Activated CD8-positive, alpha-beta memory T cell treated with anti-CD3 and anti-CD28 coated beads, Interleukin-2, amount 50 U/mL, for 1 hour (primary cell): ENCODE data around the gene BACE2.
"Not testable (repeated sequence)": the region's sequence is repeated elsewhere in the genome, so short reads cannot be mapped to it uniquely, and the experiment has no call there.

Source experiments
- DNase-seq: peaks from one replicate; pipeline ENCODE4 v3.0.0-alpha.2; 2020; ENCODE audit errors: extremely low read depth

The BACE2 gene

DNA sequence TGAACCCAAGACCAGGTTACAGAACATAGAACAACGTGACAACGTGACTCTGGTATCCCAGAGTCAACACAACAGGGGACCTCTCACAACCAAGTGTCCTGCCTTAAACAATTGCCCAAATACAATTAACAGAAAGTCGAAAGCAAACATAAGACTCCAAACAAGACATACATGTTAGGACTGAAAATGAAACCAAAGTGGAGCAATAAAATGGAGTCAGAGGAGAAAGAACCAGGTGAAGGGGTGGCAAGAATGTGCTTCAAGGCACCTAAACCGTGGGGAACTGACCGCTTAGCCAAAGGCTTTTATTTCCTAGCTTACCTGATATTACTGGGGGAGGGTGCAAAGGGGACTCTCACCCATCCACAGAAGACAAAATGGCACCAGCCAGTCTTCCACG lies 17.8 kb downstream of the BACE2 start:
- no peak for DNase-seq

DNA sequence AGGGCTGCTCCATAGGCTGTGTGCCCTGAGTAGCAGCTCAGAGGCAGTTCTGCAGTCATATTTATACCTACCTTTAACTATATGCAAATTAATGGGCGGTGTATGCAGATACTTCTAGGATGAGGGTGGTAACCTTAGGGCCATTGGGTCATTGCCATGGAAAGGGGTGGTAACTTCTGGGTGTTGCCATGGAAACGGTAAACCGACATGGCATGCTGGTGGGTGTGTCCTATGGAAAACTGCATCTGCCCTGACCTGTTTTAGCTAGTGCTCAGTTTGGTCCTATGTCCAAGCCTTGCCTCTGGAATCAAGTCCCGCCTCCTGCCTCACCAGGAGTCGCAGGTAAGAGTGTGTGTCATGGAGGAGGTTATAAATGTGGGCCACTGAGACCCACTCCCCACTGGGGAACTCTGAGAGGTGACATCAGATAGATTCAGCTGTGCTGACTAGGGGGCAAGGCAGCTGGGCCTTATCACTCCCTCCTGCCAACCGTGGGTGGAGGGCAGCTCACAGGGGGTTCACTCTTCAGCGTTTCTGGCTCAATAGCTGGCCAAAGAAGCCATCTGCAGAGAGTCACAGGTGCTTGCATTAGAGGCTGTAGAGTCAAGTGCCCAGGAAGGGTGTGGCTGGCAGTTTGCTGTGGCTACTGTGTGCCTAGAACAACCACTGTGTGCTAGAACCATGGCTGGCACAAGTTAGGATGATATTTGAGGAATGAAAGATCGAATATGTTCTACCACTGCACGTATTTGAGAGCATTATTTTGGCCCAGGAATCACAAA lies 19.0 kb downstream of the BACE2 start:
- DNase-seq: no peak

DNA sequence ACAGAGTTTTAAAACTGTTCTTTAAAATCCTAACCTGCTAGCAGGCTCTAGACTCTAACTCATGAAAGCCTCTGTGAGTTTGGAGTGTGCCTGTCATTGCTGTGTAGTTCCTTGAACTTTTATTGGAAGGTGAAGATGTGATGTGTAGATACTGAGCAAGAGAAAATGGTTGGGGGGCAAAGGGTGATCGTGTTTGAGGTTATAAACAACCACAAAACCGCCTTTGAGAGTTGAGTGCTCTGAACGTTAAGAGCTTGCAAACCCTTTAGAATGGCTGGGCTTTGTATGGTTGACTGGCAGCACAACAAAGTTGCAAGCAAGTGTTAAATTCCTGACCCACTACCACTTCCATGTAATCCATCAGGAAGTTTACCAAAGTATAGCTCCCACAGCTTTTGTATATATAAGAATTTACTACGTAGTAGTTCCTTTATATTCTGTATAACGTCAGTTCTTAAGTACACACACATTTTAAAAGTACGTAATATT lies 19.6 kb downstream of the BACE2 start:
- no peak for DNase-seq

DNA sequence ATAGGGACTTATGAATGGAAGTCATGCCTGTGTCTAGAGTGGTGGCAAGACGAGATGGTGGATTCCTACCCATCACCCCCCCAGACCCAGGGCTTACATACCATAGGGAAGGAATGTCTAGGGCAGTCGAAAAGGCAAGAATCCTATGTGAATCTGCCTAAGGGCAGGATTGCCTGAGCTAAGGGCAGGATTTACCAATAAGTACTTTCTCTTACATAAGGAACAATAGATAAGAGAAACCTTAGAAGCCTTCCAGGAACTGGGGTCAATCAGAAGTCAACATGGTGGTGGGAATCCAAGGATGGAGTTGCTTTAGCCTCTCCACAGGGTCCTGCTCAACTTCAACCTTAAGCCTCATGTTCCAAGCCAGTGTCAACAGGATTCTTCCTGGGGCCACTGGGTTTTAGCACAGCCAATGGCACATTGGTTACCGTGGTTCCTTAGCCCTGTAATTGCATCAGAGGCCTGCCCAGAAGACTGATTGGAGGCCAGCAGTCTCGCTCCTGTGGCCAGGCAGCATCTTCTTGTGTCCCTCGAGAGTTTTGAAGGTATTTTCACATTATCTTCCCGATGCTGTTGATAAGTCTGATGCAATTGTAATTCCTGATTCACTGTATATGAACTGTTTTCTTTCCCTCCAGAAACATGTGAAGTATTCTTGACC lies 20.7 kb downstream of the BACE2 start:
- no peak for DNase-seq

DNA sequence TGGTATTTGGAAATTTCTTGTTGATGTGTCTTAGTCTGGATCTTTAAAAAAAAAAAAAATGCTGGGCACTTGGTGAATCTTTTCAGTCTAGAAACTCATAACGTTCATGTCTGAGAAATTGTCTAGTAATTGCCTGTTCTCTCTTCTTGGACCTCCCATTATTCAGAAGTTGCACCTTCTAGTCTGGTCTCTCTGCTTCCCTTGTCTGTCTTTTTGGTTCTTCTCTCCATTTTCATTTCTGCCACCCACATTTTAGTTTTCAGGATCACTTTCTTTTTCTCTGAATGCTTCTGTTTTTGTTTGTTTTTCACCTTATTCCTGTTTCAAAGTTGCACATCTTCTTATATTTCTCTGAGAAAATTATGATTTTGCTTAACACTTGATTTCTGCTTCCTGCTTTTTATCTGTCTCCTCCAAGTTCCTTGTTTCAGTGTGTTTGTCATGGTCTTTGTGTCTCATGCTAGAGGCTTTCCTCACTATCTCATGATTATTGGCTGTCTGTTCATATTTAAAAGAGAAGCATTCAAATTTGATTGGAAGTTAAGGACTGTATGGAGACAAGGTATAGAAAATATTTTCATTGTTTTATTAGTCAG lies 21.3 kb downstream of the BACE2 start:
- no peak for DNase-seq

DNA sequence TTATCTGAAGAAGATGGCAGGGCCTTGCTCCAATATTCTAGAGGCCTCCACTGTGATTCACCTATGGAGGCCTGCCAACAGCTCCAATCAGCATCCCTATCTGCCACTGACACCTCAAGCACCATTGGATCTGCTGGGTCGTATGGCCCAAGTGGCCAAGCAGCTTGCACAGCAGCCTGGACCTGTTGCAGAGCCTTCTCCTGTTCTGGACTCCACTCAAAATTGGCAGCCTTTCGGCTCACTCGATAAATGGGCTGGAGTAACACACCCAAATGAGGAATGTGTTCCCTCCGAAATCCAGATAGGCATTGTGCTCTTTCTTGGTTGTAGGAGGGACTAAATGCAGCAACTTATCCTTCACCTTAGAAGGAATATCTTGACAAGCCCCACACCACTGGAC lies 24.6 kb downstream of the BACE2 start:
- DNase-seq: not testable (repeated sequence)

DNA sequence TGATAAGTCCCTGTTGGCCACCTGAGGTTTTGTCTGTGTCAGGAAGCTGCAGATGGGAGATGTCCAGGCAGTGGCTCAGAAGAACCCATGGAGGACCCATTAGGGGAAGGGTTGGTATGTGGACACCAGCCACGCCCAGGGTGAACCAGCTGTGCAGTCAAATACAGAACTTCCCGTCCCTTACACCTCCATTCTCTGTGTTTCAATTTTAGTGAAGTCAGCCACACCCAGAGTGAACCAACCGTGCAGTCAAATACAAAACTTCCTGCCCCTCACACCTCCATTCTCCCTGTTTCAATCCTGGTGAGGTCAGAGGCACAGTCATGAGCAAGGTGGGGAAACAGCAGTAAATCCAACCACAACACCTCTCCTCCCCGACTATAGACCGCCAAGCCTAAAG lies 27.4 kb downstream of the BACE2 start:
- no peak for DNase-seq

DNA sequence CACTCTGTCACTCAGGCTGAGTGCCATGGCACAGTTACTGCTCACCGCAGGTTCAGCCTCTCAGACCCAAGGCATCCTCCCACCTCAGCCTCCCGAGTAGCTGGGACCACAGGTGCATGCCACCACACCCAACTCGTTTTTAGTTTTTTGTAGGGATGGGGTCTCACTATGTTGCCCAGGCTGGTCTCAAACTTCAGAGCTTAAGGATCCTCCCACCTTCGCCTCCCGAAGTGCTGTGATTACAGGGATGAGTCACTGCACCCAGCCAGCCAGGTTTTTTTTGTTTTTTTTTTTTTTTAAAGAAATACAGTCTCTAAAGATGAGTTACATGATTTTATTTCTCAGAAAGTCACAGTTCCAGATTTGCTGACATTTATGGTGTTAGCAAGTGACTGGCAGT lies 29.0 kb downstream of the BACE2 start:
- no peak for DNase-seq

DNA sequence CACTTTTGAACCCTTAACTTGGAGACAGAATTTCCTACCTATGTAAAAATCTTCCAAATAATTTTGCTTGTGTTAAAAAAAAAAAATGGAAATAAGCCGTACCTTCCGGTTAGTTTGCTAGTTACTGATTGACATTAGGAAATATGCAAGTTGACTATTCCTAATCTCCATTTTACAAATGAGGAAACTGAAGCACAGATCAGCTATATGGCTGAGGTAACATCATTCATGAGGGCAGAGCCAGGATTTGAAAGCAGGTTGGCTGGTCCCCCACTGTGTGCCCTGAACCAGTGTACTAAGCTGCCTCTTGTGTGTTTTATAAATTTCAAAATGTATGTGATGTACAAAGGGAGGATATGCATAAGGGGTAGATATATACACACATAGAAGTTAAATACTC lies 29.6 kb downstream of the BACE2 start:
- DNase-seq: no peak

DNA sequence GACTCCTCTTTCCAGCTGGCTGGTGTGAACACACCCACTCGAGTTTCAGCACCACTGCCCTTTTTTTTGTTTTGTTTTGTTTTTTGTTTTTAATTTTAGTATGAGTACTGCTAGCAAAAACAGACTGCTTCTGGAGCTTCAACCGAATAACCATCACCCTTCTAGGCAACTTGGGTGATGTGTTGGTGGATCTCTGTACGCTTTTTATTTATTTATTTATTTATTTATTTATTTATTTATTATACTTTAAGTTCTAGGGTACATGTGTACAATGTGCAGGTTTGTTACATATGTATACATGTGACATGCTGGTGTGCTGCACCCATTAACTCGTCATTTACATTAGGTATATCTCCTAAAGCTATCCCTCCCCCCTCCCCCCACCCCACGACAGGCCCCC lies 30.7 kb downstream of the BACE2 start:
- DNase-seq: not testable (repeated sequence)

DNA sequence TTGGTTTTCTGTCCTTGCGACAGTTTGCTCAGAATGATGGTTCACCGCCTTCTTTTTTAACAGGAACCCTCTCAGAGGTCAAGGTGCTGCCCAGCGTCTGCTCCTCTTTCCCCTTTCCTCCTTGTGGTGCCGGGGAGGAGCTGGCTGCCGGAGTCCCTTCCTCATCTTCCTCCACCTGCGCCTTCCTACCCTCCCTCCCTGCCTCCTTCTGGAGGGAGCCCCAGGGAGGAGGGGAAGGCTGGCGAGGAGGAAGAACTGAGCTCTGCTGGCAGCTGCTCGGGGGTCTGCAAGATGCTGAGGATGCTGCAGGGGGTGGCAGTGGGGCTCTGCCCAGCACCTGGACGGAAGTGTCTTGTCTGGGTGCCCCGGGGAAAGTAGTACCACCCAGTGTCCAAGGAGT lies 31.2 kb downstream of the BACE2 start:
- no peak for DNase-seq

DNA sequence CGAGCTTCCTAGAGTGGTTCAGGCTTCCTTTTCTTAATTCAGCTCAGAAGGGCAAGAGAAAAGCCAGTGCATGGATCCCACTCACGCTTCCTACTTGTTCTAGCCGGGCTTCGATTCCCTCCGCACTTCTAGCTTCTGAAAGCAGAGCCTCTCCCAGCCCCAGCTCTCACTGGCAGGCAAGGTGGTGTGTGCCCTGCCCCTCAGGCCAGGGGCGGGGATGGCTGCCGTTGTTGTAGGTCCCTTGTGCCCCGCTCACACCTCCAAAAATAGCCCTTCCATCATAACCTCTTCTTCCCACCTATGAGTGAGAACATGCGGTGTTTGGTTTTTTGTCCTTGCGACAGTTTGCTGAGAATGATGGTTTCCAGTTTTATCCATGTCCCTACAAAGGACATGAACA lies 31.6 kb downstream of the BACE2 start:
- DNase-seq: no peak

DNA sequence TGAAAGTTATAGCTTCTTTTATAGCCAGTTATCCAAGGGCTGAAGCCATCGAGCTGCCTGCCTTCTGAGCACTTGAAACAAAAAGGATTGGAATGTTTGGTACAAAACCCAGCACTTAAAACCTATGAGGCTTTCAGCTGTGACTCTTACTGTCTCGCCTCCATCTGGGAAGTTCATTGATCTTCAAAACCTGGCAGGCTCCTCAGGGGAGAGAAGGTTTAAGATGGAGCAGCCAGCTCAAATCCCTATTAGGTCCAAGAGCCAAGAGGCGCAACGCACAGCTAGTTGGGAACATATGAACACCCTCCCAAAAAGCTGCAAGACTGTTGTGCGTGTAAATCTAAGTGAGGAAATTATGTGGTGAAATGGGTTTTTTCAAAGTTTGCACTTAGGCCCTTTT lies 33.4 kb downstream of the BACE2 start:
- no peak for DNase-seq

DNA sequence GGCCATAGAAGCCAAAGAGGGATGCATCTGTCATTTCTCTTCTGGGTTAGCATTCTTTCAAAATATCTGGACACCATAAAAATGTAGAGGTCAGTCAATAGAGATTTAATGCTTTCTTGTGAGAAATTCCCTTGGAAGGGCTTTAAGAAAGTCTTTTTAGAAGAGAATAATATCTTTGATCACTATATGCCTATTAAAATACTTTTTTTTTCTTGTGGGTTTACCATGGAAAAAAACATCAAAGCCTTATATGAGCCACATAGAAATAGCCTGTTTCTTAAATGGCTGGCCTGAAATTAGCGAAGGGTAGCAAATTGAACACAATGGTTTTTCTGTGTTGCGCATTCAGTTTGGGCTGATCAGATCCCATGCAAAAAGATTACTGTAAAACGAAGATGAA lies 36.8 kb downstream of the BACE2 start:
- no peak for DNase-seq

DNA sequence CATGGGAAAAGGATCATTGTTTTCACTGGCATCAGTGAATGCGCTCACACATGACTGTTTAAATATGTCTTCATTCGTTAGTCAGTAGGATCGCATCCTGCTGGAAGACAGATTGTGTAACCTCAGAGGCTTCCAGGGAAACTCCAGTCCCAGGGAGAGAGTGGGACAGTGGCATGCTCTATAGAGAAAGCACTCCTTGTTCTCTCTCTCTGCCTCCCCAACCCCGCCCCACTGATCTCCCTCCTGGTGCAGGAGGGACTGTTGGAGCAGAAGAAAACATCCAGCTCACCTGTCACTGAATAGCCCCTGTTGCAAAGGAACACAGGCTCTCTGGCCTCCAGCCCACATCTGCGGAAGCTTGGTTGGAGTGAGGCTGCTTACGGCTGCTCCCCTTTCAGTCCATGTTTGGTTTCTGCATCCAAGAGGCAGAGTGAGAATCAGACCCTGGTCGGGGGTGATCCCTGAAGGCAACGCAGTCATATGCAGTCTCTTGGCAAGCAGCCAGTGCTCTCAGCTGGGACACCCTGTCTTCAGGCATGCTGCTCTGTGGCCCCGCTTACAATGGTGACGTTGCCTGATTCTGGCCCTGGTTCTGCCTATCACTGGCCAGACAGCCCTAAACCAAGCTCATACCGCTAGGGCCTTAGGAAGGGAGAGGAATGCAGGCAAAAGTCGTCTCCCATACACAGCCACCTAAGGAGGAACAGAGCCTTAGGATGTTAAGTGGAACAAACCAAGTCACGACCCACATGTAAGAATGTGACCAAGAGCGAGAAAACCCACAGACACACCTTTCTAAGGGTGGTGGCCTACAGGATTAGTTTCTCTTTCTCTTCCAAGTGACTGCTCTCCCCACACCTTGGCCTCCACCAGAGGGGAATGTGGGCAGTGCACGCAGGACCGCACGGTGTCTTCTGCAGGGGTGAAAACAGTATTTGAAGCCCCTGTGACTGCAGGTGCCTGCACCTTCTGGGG lies 39.7 kb downstream of the BACE2 start:
- DNase-seq: no peak

DNA sequence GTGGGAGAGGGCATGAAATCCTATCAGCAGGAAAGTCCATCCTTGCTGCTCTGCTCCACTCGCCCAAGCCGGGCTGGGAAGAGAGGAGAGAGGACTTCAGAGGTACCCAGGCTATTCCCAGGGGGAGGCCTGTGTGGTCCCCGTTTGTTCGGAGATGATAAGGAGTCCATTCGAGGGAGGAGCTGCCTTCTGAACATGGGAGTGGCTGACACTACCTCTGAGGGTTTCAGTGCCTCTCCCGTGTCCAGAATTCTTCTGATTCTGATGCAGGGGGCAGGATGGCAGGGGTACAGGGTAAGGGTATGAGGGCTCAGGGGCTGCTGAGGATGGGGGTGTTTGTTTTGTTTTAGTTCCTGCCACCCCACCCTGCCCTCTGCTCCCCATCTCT lies 40.4 kb downstream of the BACE2 start:
- DNase-seq: no peak

DNA sequence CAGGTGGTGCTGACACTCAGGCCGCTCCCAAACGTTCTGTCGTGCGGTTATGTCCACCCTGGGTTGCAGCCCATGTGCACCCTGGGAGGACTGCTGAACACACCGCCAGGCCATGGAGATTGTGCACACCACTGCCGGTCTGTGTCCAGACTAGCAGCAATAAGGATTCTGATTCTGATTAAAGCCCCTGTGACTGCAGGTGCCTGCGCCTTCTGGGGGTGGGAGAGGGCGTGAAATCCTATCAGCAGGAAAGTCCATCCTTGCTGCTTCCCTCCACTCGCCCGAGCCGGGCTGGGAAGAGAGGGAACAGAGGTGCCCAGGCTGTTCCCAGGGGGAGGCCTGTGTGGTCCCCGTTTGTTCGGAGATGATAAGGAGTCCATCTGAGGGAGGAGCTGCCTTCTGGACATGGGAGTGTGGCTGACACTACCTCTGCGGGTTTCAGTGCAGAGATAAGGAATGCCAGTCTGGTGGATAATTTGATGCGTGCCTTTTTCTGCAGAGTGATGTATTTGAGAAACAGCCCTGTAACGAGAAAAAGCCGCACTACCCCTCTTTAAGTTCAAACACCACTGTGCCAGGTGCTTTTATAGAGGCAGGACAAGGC lies 41.2 kb downstream of the BACE2 start:
- DNase-seq: no peak

DNA sequence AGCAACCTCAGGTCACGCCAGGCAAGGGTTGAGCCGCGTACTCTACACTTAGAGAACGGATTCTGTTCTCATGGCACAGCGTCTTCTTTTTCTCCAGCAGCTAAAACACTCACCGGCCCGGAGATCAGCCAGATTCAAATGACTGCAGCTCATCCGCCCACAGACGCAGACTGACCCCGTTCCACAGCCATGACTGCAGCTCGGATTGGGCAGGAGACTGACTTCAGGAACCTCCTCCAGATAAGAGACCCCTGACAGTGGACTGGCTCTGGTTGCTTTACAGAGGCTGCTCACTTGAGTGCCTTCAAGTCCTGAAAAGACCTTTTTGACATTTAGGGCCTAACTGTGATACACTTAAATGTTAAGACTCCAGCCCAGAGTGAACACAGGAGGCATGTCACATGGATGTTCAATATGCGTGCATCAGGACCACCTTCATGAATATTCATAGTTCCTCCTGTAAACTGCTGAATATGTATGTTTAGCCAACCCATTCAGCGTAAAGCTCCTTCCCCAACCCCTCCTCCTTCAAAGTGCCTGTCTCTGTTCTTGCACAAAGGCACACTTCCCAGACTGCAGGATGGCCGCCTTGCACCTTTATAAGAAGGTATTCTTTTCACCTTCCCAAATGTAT lies 42.6 kb downstream of the BACE2 start:
- DNase-seq: no peak

DNA sequence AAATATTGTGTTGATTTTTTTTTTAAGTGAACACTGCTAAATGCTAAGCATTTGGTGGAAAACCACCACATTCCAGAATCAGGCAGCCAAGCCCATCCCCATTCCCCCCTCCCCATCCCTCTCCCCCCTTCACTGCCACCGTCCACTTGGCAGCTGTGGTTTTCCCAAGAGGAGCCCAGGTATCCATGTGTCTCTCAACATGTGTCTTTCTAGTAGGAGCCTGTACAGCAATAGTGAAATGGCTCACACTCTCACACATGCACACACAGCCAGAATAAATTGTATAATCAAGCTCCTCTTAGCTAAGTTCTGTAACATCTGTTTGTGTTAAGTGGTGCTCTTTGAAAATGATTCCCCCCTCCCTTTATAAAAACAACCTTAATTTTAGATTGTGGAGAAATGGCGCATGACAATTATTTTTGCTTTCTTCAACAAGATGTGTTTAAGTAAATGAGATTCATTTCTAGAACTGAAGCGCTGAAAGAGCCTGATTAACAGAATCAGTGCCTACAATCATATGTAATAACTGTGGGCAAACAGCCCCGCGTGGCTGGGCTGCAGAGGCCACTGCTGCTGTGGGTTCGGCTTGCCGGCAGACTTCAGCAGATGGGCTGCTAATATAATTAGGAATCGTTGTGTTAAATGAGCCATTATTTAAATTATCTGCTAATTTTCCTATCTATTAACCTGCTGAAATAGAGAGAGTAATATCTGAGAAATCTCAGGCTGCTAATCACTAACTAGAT lies 43.3 kb downstream of the BACE2 start:
- no peak for DNase-seq

DNA sequence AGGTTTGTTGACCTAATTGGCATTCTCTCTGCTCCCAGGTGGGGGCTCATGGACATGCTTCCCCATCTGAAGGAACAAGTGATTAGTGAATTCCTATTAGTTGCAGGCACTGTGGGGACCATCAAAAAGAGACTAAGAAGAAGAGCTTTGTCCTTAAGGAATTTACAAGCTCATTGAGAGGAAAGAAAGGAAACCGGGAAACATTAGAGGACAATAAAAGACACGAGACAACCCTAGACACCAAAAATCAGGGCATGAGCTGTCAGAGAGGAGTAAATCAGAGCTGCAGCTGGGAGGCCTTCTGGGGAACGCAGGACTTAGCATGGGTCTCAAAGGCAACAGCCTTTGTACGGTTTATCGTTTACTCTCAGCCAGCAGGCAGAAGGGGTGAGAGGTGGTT lies 45.1 kb downstream of the BACE2 start:
- DNase-seq: no peak
